SH-SY5Y (cell line): Measurements from ENCODE around the gene SLX4IP.

ENCODE experiments used
- GATA2 ChIP-seq: IDR thresholded peaks from 2 replicates; pipeline ENCODE4 v1.6.1; 2011; ENCODE audit warnings: mild to moderate bottlenecking, low read depth, low read length
- GATA3 ChIP-seq: IDR thresholded peaks from 2 replicates; pipeline ENCODE4 v1.6.1; 2011; ENCODE audit warnings: low read depth, mild to moderate bottlenecking, low read length, moderate library complexity

DNA sequence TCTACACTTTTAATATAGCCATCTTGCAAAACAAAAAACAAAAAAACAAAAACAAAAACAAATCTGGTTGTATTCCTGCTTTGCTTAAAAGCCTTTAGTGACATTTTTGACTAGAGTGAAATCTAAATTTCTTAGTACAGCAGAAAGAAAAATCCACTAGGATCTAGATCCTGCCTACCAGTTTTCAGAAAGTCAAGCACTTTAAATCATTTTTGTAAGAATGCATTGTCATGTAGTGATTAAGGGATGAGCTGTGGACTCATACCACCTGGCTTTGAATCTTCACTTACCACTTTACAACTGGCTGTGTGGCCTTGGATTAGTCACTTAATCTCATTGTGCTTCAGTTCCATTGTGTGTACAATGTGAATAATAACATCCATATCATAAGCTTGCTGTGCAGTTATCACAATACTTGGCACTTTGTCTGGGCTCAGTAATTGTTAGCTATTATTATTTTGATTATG lies 5.1 kb upstream of the SLX4IP start:
- TF ChIP-seq GATA2 (no peak), GATA3 (no peak)
